HG03139 (cell line): ENCODE data around the gene FAXC.
"Not testable (repeated sequence)": the region's sequence is repeated elsewhere in the genome, so short reads cannot be mapped to it uniquely, and the experiment has no call there.

ENCODE experiments used
- ATAC-seq: cut with Tn5 transposase; IDR thresholded peaks from one replicate; pipeline ENCODE4 v1.9.1; 2021; ENCODE audit not compliant: unreplicated experiment

FAXC gene

GRCh38 chr6:99341862-99342455, 7.5 kb downstream of the FAXC start:
- no peak for ATAC-seq

GRCh38 chr6:99338188-99338587, 11.3 kb downstream of the FAXC start:
- ATAC-seq: no peak

GRCh38 chr6:99335298-99335697, 14.2 kb downstream of the FAXC start:
- not testable (repeated sequence) for ATAC-seq

GRCh38 chr6:99334526-99335127, 14.8 kb downstream of the FAXC start:
- peak; percentile 39 for ATAC-seq

GRCh38 chr6:99333068-99333467, 16.4 kb downstream of the FAXC start:
- peak; percentile 88 for ATAC-seq

GRCh38 chr6:99331531-99331930, 17.9 kb downstream of the FAXC start:
- ATAC-seq: no peak

- ATAC-seq: peak; percentile 66
Observed at GRCh38 chr6:99330159-99330558, 19.3 kb downstream of the FAXC start.

GRCh38 chr6:99324996-99325395, 24.5 kb downstream of the FAXC start:
- ATAC-seq: no peak

- ATAC-seq: no peak
Observed at GRCh38 chr6:99318566-99318965, 30.9 kb downstream of the FAXC start.

GRCh38 chr6:99312354-99312753, 37.1 kb downstream of the FAXC start:
- ATAC-seq: no peak

GRCh38 chr6:99310553-99310952, 38.9 kb downstream of the FAXC start:
- ATAC-seq: no peak

- no peak for ATAC-seq
Observed at GRCh38 chr6:99309557-99309956, 39.9 kb downstream of the FAXC start.

GRCh38 chr6:99308788-99309187, 40.7 kb downstream of the FAXC start:
- ATAC-seq: no peak

GRCh38 chr6:99307295-99307907, 42.1 kb downstream of the FAXC start:
- ATAC-seq: no peak

GRCh38 chr6:99306341-99306740, 43.1 kb downstream of the FAXC start:
- no peak for ATAC-seq

- ATAC-seq: no peak
Observed at GRCh38 chr6:99305021-99305554, 44.4 kb downstream of the FAXC start.

GRCh38 chr6:99297415-99297814, 52.1 kb downstream of the FAXC start:
- no peak for ATAC-seq

- ATAC-seq: no peak
Observed at GRCh38 chr6:99297006-99297405, 52.5 kb downstream of the FAXC start.

GRCh38 chr6:99296261-99296660, 53.2 kb downstream of the FAXC start:
- no peak for ATAC-seq

GRCh38 chr6:99295276-99295675, 54.2 kb downstream of the FAXC start:
- no peak for ATAC-seq

GRCh38 chr6:99294786-99295185, 54.7 kb downstream of the FAXC start:
- ATAC-seq: no peak

GRCh38 chr6:99289701-99290100, 59.8 kb downstream of the FAXC start:
- no peak for ATAC-seq
